ENCODE results near the gene ADAMTS17.

Gene ADAMTS17

GRCh38 chr15:99986297-99987118 lies 355.3 kb downstream of the ADAMTS17 start:
- TF ChIP-seq, protein P1, sequence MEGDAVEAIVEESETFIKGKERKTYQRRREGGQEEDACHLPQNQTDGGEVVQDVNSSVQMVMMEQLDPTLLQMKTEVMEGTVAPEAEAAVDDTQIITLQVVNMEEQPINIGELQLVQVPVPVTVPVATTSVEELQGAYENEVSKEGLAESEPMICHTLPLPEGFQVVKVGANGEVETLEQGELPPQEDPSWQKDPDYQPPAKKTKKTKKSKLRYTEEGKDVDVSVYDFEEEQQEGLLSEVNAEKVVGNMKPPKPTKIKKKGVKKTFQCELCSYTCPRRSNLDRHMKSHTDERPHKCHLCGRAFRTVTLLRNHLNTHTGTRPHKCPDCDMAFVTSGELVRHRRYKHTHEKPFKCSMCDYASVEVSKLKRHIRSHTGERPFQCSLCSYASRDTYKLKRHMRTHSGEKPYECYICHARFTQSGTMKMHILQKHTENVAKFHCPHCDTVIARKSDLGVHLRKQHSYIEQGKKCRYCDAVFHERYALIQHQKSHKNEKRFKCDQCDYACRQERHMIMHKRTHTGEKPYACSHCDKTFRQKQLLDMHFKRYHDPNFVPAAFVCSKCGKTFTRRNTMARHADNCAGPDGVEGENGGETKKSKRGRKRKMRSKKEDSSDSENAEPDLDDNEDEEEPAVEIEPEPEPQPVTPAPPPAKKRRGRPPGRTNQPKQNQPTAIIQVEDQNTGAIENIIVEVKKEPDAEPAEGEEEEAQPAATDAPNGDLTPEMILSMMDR (IDR thresholded peaks at IDR 0.05) = no peak

- TF ChIP-seq, protein P1 (IDR thresholded peaks at IDR 0.05) = no peak
Measured at GRCh38 chr15:99985878-99986277, 355.9 kb downstream of the ADAMTS17 start.

GRCh38 chr15:99984491-99985243 lies 357.1 kb downstream of the ADAMTS17 start:
- TF ChIP-seq, protein P1 (IDR thresholded peaks at IDR 0.05) = no peak

GRCh38 chr15:99983886-99984286 lies 357.9 kb downstream of the ADAMTS17 start:
- TF ChIP-seq, protein P1 (IDR thresholded peaks at IDR 0.05) = no peak

DNA sequence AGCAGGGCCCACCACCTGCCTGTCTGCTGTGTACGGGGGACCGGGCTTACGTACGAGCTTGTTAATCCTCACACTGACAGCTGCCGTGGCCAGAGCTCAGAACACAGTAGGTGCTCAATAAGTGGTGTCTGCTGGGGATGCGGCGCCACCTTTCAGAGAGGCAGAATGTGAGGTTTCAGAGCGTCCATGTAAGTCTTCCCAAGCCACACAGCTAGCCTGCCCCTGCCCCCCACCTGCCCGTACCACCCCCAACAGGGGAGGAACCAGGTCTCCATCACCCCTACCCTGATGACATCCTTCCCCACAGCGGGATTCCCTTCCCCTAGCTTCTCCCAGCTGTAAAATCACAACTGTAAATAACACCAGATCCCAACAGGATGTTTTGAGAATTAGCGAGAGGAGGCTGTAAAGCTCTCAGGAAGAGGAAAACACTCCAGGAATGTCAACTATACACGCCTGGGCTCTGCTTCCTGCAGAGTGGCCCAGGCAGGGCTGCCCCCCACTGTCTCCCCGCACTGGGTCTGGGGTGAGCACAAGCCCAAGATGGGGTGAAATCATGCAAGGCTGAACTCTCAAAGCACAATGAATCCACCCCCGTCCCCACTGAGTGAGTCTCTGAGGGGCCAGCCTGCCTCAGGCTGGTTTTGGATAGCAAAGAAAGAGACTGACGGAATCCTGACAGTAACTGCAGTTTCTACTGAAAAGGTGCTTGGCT lies 358.4 kb downstream of the ADAMTS17 start:
- TF ChIP-seq, protein P1 (IDR thresholded peaks at IDR 0.05) = no peak

GRCh38 chr15:99982662-99983061 lies 359.1 kb downstream of the ADAMTS17 start:
- TF ChIP-seq, protein P1 (IDR thresholded peaks at IDR 0.05) = no peak

GRCh38 chr15:99981839-99982658 lies 359.7 kb downstream of the ADAMTS17 start:
- TF ChIP-seq, protein P1 (IDR thresholded peaks at IDR 0.05) = no peak

All from LNCAP (cell line).